Heart right ventricle (tissue), 16 donors: ENCODE results near the gene DCST2. TPM values are rescaled to one million over a fixed set of nuclear protein-coding genes. Genes with fewer than 3 reads are reported as not detected.

Experiments used
- ATAC-seq, 8 donors: fragments of 200-7000 bp; cut with Tn5 transposase; one replicate each; pipeline ENCODE4 v1.9.1; 2020; ENCODE audit warnings: mild to moderate bottlenecking in 8 of 8, moderate library complexity in 8 of 8, moderate number of reproducible peaks in 1 of 8
- DNase-seq, 2 donors: peaks; one replicate each; pipeline ENCODE4 v3.0.0-alpha.2; 2020
- H3K27ac ChIP-seq, 10 donors: fragments of 200-600 bp; sonication (generic) in 2 of 10; one replicate each; pipeline versions ENCODE4 v1.5.0 to v1.8.0; 2020 to 2022; ENCODE audit warnings: mild to moderate bottlenecking in 3 of 10
- H3K27me3 ChIP-seq, 7 donors: fragments of 200-600 bp; one replicate each; pipeline ENCODE4 v1.8.0; 2021 to 2022; ENCODE audit warnings: mild to moderate bottlenecking in 2 of 7
- H3K36me3 ChIP-seq, 9 donors: fragments of 200-600 bp; sonication (generic) in 1 of 9; one replicate each; pipeline versions ENCODE4 v1.5.0 to v1.8.0; 2020 to 2022; ENCODE audit warnings: mild to moderate bottlenecking in 2 of 9
- H3K4me1 ChIP-seq, 9 donors: fragments of 200-600 bp; sonication (generic) in 1 of 9; one replicate each; pipeline versions ENCODE4 v1.5.0 to v1.8.0; 2020 to 2022; ENCODE audit warnings: mild to moderate bottlenecking in 4 of 9
- H3K4me3 ChIP-seq, 10 donors: fragments of 200-600 bp; sonication (generic) in 2 of 10; one replicate each; pipeline versions ENCODE4 v1.5.0 to v1.8.0; 2020 to 2022; ENCODE audit warnings: mild to moderate bottlenecking in 7 of 10, moderate library complexity in 2 of 10
- H3K9me3 ChIP-seq, 11 donors: fragments of 200-600 bp in 10 of 11; sonication (generic) in 2 of 11; one replicate each; pipeline versions ENCODE4 v1.5.0 to v1.8.0; 2013 to 2022; ENCODE audit warnings: mild to moderate bottlenecking in 2 of 11, control low read depth in 1 of 11, moderate library complexity in 1 of 11
- WGBS, 2 donors: extraction: QIAGEN DNeasy Blood & Tissue Kit; methylation state at CpG; one replicate each; pipeline ENCODE4 v1.1.7; 2013; ENCODE audit warnings: inconsistent platforms in 1 of 2; 5-methylcytosine and 5-hydroxymethylcytosine counted together
- intact Hi-C, 10 donors: fragments of 100-400 bp; cut with DNase I; formaldehyde crosslinking; loops; one replicate each; pipeline versions ENCODE4 v1.11.1 to v1.14.2; 2022
- polyA plus RNA-seq, 2 donors: library from polyadenylated mRNA; stranded (reverse); fragments of 200-250 nt; gene quantifications; one replicate each; pipeline ENCODE4 v1.2.3, GENCODE V29; 2013
- total RNA-seq, 10 donors: library from RNA; stranded (reverse); fragmentation: NEBNext Ultra II Directional in 3 of 10; extraction: Animal tissue kit (Norgen Biotek cat#: 25700) in 3 of 10; gene quantifications; one replicate each; pipeline versions ENCODE4 v1.2.1 to v1.2.4, GENCODE V29; 2021 to 2023
- TF ChIP-seq, protein P1 (sequence below), 9 donors: fragments of 200-600 bp; sonication (generic) in 2 of 9; IDR thresholded peaks; one replicate each; pipeline versions ENCODE4 v1.5.0 to v1.8.0; 2021 to 2022; ENCODE audit warnings: antibody characterized with exemption in 9 of 9, mild to moderate bottlenecking in 5 of 9, moderate library complexity in 1 of 9
- donor health status: Arrhythmogenic right ventricular cardiomyopathy.
- donor health status: ischemic (EF 13 %, LVEDD 7.1; RV severe dilation, severe dysfunction).
- donor health status: healthy with polysubstance abuse.
- donor health status: DM: no; HTN: yes; CAD: no.
- donor health status: DM: no; HTN: no; CAD: no.
- donor health status: ischemic (EF 25% LVEDD 6.9; RV normal size, moderate dysfunction).
- donor health status: ischemic (EF 25% LVEDD 5.7; RV mildly dilated, moderate dysfunction).
- donor health status: healthy.
- donor health status: DM: yes; HTN: yes; CAD: no.
- donor health status: Ischemic cardiomyopathy.
- donor health status: ischemic (EF 35%, LVEDD 5.7; RV mildly dilated, moderate dysfunction).
- donor health status: nonischemic (EF 11% LVEDD 7.7; RV severe dilation, severe dysfunction).
- donor health status: DM: yes; HTN: yes; CAD: no.
- donor health status: PGD.
- donor health status: ischemic (EF 29% LVEDD 5.4; RV normal size, mild dysfunction).
- donor health status: nonischemic (EF 23%, LVEDD 6.1; RV moderate dilation, normal function).

The DCST2 gene
- total and polyA plus RNA-seq, 12 donors, result 0.15 to 1.8 (median 0.32) TPM; not detected in 1

DNA sequence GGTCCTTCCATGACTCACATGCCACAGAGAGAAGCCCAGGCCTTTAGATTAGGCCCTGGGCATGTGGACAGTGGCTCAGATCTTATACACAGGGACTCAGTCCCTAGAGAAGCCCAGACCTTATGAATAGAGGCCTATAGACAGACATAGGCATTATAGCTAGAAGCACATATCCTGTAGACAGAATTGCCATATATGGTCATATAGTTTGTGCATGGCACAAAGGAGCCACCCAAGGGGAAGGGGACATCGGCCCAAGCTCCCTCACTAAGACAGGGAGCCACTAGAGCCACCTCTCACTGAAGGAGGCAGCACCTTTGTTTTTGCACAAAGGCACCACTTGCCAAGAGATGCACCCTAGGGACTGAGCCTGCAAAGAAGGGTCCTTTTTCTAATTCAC, 42.8 kb upstream of the DCST2 start:
- H3K4me1 ChIP-seq, result peaks cover 21 to 38% (median 29%) of the 10 kb centered on the region in 9 donors
- no peak overlapping the region for H3K4me3 ChIP-seq
- intact Hi-C loops, result no loop called here
- no peak for ATAC-seq
- no peak overlapping the region for H3K27ac ChIP-seq
- H3K27me3 ChIP-seq, result peaks cover 18 to 35% (median 21%) of the 10 kb centered on the region in 7 donors
- H3K9me3 ChIP-seq, result no peaks in the 10 kb centered on the region
- WGBS, 2 donors, result 78% methylated on average over 1 of the region's 1 CpG
- H3K36me3 ChIP-seq, result no peaks in the 10 kb centered on the region
- DNase-seq, result no peak
- TF ChIP-seq, protein P1, sequence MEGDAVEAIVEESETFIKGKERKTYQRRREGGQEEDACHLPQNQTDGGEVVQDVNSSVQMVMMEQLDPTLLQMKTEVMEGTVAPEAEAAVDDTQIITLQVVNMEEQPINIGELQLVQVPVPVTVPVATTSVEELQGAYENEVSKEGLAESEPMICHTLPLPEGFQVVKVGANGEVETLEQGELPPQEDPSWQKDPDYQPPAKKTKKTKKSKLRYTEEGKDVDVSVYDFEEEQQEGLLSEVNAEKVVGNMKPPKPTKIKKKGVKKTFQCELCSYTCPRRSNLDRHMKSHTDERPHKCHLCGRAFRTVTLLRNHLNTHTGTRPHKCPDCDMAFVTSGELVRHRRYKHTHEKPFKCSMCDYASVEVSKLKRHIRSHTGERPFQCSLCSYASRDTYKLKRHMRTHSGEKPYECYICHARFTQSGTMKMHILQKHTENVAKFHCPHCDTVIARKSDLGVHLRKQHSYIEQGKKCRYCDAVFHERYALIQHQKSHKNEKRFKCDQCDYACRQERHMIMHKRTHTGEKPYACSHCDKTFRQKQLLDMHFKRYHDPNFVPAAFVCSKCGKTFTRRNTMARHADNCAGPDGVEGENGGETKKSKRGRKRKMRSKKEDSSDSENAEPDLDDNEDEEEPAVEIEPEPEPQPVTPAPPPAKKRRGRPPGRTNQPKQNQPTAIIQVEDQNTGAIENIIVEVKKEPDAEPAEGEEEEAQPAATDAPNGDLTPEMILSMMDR (IDR thresholded peaks at IDR 0.05), result no peak

DNA sequence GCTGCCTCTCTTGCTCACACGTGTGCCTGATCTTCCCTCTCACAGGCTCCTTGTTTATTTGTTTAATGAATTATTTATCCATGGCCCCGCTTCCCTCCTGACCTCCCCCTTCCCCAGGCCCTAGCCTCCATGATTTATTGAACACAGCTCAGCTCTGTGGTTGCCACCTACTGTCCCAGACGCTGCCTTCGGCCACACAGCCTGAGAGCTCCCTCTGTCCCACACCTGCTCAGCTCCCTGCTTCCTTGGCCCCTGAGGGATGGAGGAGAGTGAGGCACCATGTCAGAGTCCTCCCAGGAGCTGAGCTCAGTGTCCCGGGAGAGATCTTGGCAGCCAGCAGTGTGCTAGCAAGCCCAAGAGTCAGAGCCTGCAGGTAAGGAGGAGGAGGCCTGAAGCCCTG, 42.0 kb upstream of the DCST2 start:
- intact Hi-C loops, result no loop called here
- DNase-seq (no peak), ATAC-seq (no peak)
- Histone ChIP-seq H3K27ac (no peak overlapping the region), H3K36me3 (no peaks in the 10 kb centered on the region), H3K4me3 (no peak overlapping the region), H3K9me3 (no peaks in the 10 kb centered on the region), H3K4me1 (peaks cover 16 to 38% (median 27%) of the 10 kb centered on the region in 9 donors), H3K27me3 (peaks cover 10 to 27% (median 13%) of the 10 kb centered on the region in 7 donors)
- TF ChIP-seq, protein P1 (IDR thresholded peaks at IDR 0.05), result no peak
- WGBS, 2 donors, result 74 to 76% methylated on average over 5 of the region's 5 CpGs

DNA sequence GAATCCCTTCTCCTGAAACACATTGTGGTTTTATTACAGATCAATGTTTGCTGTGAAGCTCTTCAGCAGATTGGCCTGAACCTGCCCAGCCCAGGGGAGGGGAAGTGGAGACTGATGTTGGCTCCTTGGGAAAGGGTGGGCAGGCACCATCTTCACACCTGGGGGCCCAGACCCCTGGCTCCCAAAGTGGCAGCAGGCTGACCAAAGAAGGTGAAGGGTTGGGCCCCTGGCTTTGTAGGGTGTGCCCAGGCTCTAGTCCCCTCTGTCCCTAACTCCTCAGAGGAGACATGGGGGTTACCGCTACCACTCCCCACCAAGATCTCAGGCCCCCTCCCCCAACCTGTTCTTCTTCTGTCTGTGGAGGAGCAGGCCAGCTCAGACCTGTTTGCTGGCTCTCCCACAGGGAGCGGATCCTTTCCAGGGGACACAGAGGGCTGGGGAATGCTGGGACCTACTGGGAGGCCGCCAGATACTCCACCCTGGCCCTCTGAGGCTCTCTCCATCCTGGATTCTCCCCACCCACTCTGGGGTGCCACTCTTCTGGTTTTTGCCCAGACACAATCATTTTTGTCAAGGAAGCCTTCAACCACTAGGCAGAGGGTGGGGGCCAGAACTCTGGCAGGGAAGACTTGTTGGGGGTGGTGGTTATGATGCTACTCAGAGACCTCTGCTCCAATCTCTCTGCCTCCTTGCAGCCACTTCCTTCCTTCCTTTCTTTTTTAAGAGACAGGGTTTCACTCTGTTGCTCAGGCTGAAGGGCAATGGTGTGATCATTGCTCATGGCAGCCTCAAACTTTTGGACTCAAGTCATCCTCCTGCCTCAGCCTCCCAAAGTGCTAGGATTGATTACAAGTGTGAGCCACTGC, 40.0 kb upstream of the DCST2 start:
- Histone ChIP-seq H3K4me3 (no peak overlapping the region), H3K27ac (no peak overlapping the region), H3K9me3 (no peaks in the 10 kb centered on the region), H3K36me3 (peaks cover 0 to 10% (median 0%) of the 10 kb centered on the region in 9 donors), H3K4me1 (peaks cover 0 to 24% (median 18%) of the 10 kb centered on the region in 9 donors), H3K27me3 (peaks cover 0 to 8% (median 0%) of the 10 kb centered on the region in 7 donors)
- 92 to 93% methylated on average over 3 of the region's 3 CpGs for WGBS, 2 donors
- TF ChIP-seq, protein P1 (IDR thresholded peaks at IDR 0.05), result no peak
- DNase-seq (no peak), ATAC-seq (no peak)
- intact Hi-C loops, result no loop called here

DNA sequence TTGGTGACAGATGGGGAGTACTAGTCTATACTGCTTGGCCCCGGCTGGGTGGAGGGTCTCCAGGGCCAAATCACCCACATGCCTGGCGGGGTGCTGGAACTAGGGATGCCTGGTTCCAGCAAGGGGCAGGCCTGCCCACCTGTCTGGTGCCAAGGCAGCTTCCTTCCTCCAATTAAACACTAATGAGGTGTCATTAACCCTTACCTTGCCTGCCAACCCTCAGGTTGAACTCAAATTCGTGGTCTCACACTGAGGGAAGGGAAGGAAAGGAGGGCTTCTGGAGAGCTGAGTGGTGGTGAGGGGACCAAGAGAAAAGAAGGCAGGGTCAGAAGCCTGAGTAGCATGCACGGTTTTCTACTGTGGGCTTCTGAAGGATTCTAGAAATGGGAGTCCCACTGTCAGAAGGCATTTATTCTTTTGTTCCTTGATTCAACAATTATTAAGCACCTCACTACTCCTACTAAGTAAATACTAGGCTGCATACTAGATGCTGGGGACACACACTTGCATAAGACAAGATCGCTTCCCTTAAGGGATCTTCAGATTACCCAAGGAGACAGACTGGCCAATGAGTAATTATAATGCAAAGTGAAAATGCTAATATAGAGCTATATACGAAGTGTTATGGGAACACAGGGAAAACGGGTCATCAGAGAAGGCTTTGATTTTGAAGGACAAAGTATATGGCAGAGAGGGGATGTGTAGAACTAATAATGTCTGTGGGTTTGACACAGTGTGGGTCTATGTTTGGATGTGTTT, 39.1 kb upstream of the DCST2 start:
- TF ChIP-seq, protein P1 (IDR thresholded peaks at IDR 0.05), result no peak
- Histone ChIP-seq H3K9me3 (no peaks in the 10 kb centered on the region), H3K27me3 (no peaks in the 10 kb centered on the region), H3K27ac (no peak overlapping the region), H3K36me3 (peaks cover 0 to 10% (median 0%) of the 10 kb centered on the region in 9 donors), H3K4me1 (peaks cover 0 to 20% (median 18%) of the 10 kb centered on the region in 9 donors), H3K4me3 (no peak overlapping the region)
- DNase-seq, result no peak
- WGBS, 2 donors, result 59 to 61% methylated on average over 7 of the region's 7 CpGs
- intact Hi-C loops, result no loop called here
- ATAC-seq, result no peak
